Measurements from ENCODE around the gene MYO5C. TPM values are rescaled to one million over a fixed set of nuclear protein-coding genes. Genes with fewer than 3 reads are reported as not detected.
"Not testable (repeated sequence)": the region's sequence is repeated elsewhere in the genome, so short reads cannot be mapped to it uniquely, and the experiment has no call there.

MYO5C gene
- polyA plus RNA-seq, 1 donor (not counting 4 experiments of a cell fraction or from before 2014, with no cell fraction given): 0.16 TPM

- FAIRE-seq: no peak
Measured at GRCh38 chr15:52240166-52240565, 55.4 kb downstream of the MYO5C start.

DNA sequence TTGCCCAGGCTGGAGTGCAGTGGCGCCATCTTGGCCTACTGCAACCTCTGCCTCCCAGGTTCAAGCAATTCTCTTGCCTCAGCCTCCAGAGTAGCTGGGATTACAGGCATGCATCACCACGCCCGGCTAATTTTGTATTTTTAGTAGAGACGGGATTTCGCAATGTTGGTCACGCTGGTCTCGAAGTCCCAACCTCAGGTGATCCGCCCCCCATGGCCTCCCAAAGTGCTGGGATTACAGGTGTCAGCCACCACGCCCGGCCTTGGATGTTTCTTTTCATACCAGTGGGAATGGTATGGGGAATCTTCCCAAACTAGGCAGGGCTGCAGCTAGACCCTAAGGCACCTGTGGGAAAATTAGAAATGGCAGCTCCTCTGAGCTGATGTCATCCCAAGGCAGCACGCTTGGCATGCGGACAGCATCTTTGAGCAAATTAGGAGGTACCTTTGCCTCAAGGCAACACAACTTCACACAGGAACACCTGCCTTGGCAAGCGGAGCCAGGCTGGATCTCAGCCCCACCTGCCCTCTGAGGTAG is 56.5 kb downstream of the MYO5C start:
- H3K79me2 ChIP-seq (ENCODE audit: control insufficient read depth, insufficient read depth, low read length); H3K4me1 ChIP-seq (ENCODE audit: control insufficient read depth, extremely low read depth, insufficient read depth, low read length); H3K27ac ChIP-seq (ENCODE audit: control insufficient read depth, insufficient read depth, low read length); H4K20me1 ChIP-seq (ENCODE audit: control insufficient read depth, extremely low read depth, insufficient read depth, low read length); H3K9me1 ChIP-seq (ENCODE audit: control insufficient read depth, extremely low read depth, insufficient read depth, low read length); H2AFZ ChIP-seq (ENCODE audit: control insufficient read depth, low read length); H3K27me3 ChIP-seq (ENCODE audit: control insufficient read depth, extremely low read depth, insufficient read depth, low read length); H3K9me3 ChIP-seq (ENCODE audit: control insufficient read depth, low read depth, low read length); H3K36me3 ChIP-seq (ENCODE audit: control insufficient read depth in 2 of 2, extremely low read depth in 1 of 2, insufficient read depth in 2 of 2, low read length in 2 of 2); H3K9ac ChIP-seq (ENCODE audit: control insufficient read depth, extremely low read depth, insufficient read depth, low read length); H3K4me3 ChIP-seq (ENCODE audit: control insufficient read depth in 2 of 3, extremely low read depth in 1 of 3, insufficient read depth in 2 of 3, low read depth in 1 of 3, low read length in 3 of 3); dilution Hi-C loops (cut with MboI; ENCODE audit: extremely low pct_ligation_motif_present, low sequenced_read_pairs); FAIRE-seq; H3K4me2 ChIP-seq (ENCODE audit: control insufficient read depth, extremely low read depth, insufficient read depth, low read depth, low read length); DNase-seq (ENCODE audit: low read depth, low spot score): not testable (repeated sequence)

More at GRCh38 chr15:52240166-52240565, 55.4 kb downstream of the MYO5C start:
- Histone ChIP-seq H2AFZ (ENCODE audit: control insufficient read depth, low read length) (no peak overlapping the region), H3K9ac (ENCODE audit: control insufficient read depth, extremely low read depth, insufficient read depth, low read length) (no peak overlapping the region), H3K9me1 (ENCODE audit: control insufficient read depth, extremely low read depth, insufficient read depth, low read length) (no peaks in the 10 kb centered on the region), H3K79me2 (ENCODE audit: control insufficient read depth, insufficient read depth, low read length) (no peaks in the 10 kb centered on the region), H3K9me3 (ENCODE audit: control insufficient read depth, low read depth, low read length) (no peaks in the 10 kb centered on the region), H3K27me3 (ENCODE audit: control insufficient read depth, extremely low read depth, insufficient read depth, low read length) (no peaks in the 10 kb centered on the region), H3K36me3 (ENCODE audit: control insufficient read depth in 2 of 2, extremely low read depth in 1 of 2, insufficient read depth in 2 of 2, low read length in 2 of 2) (no peaks in the 10 kb centered on the region), H3K27ac (ENCODE audit: control insufficient read depth, insufficient read depth, low read length) (no peak overlapping the region), H3K4me1 (ENCODE audit: control insufficient read depth, extremely low read depth, insufficient read depth, low read length) (peaks cover 5% of the 10 kb centered on the region), H3K4me3 (ENCODE audit: control insufficient read depth in 2 of 3, extremely low read depth in 1 of 3, insufficient read depth in 2 of 3, low read depth in 1 of 3, low read length in 3 of 3) (no peak overlapping the region), H4K20me1 (ENCODE audit: control insufficient read depth, extremely low read depth, insufficient read depth, low read length) (no peaks in the 10 kb centered on the region), H3K4me2 (ENCODE audit: control insufficient read depth, extremely low read depth, insufficient read depth, low read depth, low read length) (no peak overlapping the region)
- no peak for DNase-seq (ENCODE audit: low read depth, low spot score)
- no peak for TF ChIP-seq EZH2 (IDR thresholded peaks at IDR 0.05; ENCODE audit: low read length)
- no peak for TF ChIP-seq CTCF (optimal IDR thresholded peaks at IDR 0.05 in 1 of 3, IDR thresholded peaks at IDR 0.05 in 1 of 3, conservative IDR thresholded peaks at IDR 0.05 in 1 of 3; ENCODE audit: extremely low read depth in 1 of 3, insufficient read depth in 2 of 3, low read length in 3 of 3)
- dilution Hi-C loops (cut with MboI; ENCODE audit: extremely low pct_ligation_motif_present, low sequenced_read_pairs): no loop called here

DNA sequence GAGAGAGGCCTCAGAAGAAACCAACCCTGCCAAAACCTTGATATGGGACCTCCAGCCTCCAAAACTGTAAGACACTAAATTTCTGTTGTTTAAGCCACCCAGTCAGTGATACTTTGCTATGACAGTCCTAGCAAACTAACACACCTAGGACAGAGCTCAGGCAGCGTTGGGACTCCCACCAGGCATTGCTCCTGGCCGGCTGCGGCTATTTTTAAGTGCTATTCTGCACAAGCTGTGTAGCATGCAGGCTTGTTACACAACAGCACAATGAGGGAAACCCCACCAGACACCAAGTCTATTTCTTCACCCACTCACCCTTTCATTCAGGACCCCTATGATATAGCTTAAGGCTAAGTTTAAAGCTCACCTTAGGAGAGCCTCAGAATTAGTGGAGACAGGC is 57.5 kb downstream of the MYO5C start:
- H3K4me1 ChIP-seq (ENCODE audit: control insufficient read depth, extremely low read depth, insufficient read depth, low read length): peaks cover 10% of the 10 kb centered on the region
- H4K20me1 ChIP-seq (ENCODE audit: control insufficient read depth, extremely low read depth, insufficient read depth, low read length): no peaks in the 10 kb centered on the region
- no peak overlapping the region for H3K9ac ChIP-seq (ENCODE audit: control insufficient read depth, extremely low read depth, insufficient read depth, low read length)
- DNase-seq (ENCODE audit: low read depth, low spot score): no peak
- H3K79me2 ChIP-seq (ENCODE audit: control insufficient read depth, insufficient read depth, low read length): no peaks in the 10 kb centered on the region
- TF ChIP-seq CTCF (optimal IDR thresholded peaks at IDR 0.05 in 1 of 3, IDR thresholded peaks at IDR 0.05 in 1 of 3, conservative IDR thresholded peaks at IDR 0.05 in 1 of 3; ENCODE audit: extremely low read depth in 1 of 3, insufficient read depth in 2 of 3, low read length in 3 of 3) (no peak), EZH2 (IDR thresholded peaks at IDR 0.05; ENCODE audit: low read length) (no peak)
- no peaks in the 10 kb centered on the region for H3K27me3 ChIP-seq (ENCODE audit: control insufficient read depth, extremely low read depth, insufficient read depth, low read length)
- H3K9me3 ChIP-seq (ENCODE audit: control insufficient read depth, low read depth, low read length): no peaks in the 10 kb centered on the region
- H3K27ac ChIP-seq (ENCODE audit: control insufficient read depth, insufficient read depth, low read length): no peak overlapping the region
- no peak for FAIRE-seq
- no peak overlapping the region for H2AFZ ChIP-seq (ENCODE audit: control insufficient read depth, low read length)
- H3K4me2 ChIP-seq (ENCODE audit: control insufficient read depth, extremely low read depth, insufficient read depth, low read depth, low read length): no peak overlapping the region
- no peaks in the 10 kb centered on the region for H3K9me1 ChIP-seq (ENCODE audit: control insufficient read depth, extremely low read depth, insufficient read depth, low read length)
- H3K36me3 ChIP-seq (ENCODE audit: control insufficient read depth in 2 of 2, extremely low read depth in 1 of 2, insufficient read depth in 2 of 2, low read length in 2 of 2): no peaks in the 10 kb centered on the region
- dilution Hi-C loops (cut with MboI; ENCODE audit: extremely low pct_ligation_motif_present, low sequenced_read_pairs): no loop called here
- H3K4me3 ChIP-seq (ENCODE audit: control insufficient read depth in 2 of 3, extremely low read depth in 1 of 3, insufficient read depth in 2 of 3, low read depth in 1 of 3, low read length in 3 of 3): no peak overlapping the region

Data from keratinocyte (primary cell).